NCI-H2227 treated with DMSO at 0.1 percent for 48 hours (cell line): Measurements from ENCODE around the gene IFITM1.
"Not testable (repeated sequence)": the region's sequence is repeated elsewhere in the genome, so short reads cannot be mapped to it uniquely, and the experiment has no call there.

Source experiments
- DNase-seq: peaks from one replicate; lab custom pipeline; 2025; lab: John Stamatoyannopoulos, UW

IFITM1 gene

DNA sequence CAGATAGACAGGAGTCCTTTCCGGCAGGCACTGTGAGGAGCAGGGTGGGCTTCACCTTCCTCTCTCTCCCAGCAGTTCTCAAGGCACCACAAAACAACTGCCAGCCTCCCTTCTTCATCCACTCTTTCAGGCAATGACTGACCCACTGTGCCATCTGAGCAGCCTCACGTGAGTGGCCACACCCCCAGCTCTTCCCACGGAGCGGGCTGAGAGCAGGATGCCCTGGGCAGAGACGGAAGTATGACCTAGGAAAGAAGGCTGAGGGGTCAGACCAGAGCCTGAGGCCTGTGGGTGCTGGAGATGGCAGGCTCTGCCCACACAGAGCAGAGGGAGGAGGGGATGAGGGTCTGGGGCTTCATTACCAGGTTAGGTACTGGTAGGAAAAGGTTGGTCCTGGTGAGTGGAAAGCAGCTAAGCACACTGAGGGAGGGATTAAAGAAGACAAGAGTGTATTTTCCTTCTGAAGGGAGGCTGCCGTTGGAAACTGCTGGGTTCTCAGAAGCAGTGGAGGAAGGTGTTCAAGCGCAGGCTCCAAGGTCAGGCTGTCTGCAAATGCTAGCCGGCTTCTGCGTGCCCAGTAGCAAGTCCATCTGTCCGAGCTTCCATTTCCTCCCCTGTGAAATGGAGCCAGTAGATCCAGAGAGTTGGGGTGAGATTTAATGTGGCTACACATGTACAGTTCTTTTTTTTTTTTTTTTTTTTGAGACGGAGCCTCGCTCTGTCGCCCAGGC is 31.0 kb upstream of the IFITM1 start:
- DNase-seq = no peak

DNA sequence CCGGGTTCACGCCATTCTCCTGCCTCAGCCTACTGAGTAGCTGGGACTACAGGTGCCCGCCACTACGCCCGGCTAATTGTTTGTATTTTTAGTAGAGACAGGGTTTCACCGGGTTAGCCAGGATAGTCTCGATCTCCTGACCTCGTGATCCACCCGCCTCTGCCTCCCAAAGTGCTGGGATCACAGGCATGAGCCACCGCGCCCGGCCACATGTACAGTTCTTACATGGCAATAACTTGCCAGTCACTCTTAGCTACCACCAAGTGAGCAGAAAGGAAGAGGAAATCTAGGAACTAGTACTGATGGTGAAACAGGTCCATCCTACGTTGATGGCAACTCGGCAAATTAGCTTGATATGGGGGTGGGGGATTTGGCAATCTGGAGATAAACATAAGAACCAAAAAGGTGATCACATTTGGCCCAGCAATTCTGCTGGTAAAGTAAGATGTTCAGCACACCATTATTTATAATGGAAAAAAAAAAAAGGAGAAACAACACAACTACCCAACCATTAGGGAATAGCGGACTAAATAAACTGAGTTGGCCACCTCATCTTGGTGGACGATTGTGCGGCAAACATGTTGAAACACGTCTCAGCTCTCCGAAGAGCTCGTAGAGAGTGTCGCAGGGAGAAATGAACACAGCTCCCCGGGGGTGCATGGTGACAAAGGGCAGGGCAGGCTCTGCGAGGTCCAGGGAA is 30.3 kb upstream of the IFITM1 start:
- DNase-seq = no peak

DNA sequence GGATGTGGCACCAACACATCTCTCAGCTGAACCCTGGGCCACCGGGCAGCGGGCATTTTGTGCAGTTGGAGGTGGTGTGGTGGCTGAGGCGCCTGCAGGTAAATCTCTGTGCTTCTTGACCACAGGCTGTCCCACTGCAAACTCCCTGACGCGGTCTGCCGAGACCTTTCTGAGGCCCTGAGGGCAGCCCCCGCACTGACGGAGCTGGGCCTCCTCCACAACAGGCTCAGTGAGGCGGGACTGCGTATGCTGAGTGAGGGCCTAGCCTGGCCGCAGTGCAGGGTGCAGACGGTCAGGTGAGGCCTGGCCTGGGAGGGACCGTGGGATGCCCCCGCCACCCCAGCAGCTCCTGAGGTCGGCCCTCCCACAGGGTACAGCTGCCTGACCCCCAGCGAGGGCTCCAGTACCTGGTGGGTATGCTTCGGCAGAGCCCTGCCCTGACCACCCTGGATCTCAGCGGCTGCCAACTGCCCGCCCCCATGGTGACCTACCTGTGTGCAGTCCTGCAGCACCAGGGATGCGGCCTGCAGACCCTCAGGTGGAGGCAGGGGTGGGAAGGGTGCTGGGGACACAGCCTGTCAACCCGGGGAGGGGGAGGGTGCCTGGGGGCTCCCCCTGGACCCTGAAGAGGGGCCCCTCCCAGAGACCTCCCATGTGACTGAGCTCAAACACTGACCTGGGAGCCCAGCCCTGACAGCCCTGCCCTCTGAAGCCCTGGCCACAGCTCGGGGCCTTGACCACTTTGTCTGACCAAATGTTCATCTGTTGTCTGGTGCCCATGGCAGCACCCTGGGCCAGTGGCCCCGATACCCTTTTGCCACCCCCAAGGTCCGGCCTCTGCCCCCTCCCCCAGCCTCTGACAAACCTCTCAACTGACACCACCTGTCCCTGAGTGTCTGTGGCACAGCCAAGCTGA is 29.5 kb upstream of the IFITM1 start:
- DNase-seq = no peak

DNA sequence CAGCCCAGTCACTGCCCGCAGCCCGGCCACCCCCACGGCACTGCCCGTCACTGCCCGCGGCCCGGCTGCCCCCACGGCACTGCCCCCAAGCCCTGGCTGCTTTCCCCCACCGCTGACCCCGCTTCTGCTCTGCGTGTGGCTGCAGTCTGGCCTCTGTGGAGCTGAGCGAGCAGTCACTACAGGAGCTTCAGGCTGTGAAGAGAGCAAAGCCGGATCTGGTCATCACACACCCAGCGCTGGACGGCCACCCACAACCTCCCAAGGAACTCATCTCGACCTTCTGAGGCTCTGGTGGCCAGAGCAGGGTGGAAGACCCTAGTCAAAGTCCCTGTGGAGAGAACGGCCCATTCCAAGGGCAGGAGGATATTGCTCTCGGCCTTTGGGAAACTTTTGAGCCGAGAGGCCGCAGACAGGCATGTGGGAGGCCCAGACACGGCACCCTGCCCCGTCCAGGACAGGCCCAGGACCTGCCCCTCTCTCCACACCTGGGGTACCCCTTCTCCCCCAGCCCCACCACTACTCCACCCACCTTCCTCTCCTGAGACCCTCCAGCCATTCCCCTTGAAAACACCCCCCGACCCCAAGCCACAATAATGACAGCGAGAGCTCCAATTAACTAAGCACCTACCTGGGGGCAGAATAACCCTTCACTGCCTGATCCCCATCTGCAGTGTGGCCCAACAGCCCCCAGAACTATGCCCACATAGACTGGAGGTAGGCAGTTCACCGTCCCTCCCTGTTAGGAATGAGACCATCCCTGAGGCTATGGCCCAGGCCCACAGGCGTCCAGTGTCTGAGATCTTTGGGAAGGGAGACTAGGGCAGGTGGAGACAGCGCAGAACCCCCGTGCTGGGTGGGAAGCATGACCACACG is 28.6 kb upstream of the IFITM1 start:
- no peak for DNase-seq

DNA sequence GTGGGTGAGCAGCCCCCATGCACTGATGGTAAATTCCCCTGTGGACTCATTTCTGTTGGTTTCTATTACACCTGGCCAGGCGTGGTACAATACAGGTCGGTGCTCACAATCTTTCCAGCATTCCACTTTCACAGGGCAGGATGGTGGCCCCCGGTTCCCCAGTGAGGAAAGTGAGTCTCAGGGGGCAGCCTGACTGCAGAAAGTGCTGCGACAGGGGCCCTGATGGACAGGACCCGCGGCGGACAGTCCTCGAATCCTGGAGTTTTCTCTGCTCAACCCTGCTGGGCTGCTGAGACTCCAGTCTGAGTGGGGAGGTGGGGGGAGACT is 28.0 kb upstream of the IFITM1 start:
- no peak for DNase-seq

DNA sequence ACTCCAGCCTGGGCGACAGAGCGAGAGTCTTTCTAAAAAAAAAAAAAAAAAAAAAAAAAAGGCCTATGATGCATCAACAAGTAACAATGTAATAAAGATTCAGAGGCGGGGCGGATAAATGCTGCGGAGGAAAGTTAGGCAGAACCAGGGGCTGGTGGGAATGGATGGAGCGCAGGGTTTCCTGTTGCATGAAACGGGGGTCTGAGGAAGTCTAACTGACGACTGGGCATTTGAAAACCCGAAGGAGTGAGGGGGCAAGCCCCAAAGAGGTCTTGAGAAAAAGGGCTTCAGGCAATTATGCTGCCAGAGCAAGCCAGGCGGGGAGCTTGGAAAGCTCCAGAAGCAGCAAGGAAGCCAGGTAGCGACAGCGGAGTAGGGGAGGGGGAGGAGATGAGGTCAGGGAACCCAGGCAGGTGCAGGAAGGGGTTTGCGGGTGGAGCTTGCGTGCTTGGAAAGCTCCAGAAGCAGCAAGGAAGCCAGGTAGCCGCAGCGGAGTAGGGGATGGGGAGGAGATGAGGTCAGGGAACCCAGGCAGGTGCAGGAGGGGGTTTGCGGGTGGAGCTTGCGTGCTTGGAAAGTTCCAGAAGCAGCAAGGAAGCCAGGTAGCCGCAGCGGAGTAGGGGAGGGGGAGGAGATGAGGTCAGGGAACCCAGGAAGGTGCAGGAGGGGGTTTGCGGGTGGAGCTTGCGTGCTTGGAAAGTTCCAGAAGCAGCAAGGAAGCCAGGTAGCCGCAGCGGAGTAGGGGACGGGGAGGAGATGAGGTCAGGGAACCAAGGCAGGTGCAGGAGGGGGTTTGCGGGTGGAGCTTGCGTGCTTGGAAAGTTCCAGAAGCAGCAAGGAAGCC is 26.6 kb upstream of the IFITM1 start:
- DNase-seq = not testable (repeated sequence)

DNA sequence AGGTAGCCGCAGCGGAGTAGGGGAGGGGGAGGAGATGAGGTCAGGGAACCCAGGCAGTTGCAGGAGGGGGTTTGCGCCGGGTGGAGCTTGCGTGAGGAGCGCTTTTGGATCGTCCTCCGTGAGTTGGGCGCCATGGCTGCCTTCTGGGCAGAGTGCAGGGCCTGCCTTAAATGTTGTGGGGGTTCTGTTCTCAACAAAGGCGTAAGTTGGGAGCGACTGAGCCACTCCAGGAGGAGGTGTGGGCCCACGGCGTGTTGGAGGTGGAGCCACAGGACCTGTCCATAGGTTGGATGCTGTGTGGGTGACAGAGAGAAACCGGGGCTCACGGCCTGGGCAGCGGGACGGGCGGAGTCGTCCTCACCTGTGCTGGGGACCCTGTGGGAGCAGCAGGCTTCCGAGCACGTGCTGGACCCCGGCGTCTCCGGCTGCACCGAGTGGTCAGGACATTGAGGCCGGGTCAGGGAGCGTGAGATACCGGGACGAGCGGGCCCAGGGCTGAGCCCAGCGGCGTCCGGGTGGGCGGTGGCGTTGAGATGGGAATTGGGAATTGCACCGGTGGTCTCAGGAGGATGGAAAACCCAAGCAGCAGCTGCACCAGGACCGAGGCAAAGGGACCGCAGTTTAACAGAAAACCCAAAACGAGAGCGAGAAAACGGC is 25.9 kb upstream of the IFITM1 start:
- no peak for DNase-seq

DNA sequence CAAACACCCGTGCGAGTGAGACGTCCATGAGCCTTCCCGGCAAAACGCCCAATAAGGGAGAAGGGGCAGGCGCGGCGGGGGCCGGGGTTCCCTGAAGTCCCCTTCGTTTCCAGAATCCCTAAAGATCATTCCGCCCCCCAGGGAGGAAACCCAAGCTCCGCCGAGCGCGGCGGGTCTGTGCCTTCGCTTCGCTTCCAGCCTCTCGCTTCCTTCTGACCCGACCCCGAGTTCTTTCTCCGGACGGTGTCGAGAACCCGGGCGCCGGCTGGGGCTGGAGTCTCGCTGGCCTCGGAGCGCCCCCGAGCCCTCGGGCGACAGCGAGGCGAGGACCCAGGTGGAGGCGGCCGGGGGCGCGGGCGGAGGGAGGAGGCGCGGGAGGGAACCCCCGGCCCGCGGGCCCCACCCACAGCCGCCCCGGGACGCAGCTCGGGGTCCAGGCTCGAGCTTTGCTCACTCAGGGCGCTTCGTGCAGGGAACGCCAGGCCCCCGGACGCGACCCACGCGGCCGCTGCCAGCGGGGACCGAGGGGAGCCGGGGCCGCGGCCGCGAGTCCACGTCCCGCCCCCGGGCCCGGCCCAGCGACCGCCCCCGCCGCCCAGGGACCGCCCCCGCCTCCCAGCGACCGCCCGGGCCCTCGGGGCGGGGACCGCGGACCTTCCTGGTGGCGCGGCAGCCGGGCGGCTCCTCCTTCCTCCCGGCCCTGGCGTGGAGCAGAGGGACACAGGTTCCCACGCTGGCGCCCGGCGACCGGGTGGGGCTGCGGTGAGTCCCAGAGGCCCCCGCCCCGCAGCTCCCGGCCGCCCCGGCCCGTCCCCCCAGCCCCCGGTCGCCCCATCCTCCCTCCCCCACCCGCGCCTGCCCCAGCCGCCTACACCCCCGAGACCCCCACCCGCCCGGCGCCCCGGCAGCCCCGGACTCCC is 25.1 kb upstream of the IFITM1 start, which contains the start of gene PGGHG:
TSS of gene PGGHG (plus strand) at position 649 of the 920 bp plus-strand sequence. CDS start 691 bp downstream, outside the sequence.
- no peak for DNase-seq

DNA sequence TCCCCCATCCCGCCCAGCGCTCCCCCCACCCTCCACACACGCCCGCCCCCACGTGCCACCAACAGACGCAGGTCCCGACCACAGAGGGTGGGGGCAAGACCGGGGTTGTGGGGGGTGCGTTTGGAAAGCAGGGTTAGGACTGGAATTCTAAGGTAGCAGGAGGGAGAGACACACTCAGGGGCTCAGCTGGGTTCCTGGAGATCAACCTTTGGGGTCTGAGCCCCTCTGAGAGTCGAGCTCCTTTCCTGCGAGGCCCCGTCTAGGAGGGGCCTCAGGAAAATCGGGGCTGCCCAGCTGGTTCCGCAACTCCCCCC is 24.5 kb upstream of the IFITM1 start:
- no peak for DNase-seq

DNA sequence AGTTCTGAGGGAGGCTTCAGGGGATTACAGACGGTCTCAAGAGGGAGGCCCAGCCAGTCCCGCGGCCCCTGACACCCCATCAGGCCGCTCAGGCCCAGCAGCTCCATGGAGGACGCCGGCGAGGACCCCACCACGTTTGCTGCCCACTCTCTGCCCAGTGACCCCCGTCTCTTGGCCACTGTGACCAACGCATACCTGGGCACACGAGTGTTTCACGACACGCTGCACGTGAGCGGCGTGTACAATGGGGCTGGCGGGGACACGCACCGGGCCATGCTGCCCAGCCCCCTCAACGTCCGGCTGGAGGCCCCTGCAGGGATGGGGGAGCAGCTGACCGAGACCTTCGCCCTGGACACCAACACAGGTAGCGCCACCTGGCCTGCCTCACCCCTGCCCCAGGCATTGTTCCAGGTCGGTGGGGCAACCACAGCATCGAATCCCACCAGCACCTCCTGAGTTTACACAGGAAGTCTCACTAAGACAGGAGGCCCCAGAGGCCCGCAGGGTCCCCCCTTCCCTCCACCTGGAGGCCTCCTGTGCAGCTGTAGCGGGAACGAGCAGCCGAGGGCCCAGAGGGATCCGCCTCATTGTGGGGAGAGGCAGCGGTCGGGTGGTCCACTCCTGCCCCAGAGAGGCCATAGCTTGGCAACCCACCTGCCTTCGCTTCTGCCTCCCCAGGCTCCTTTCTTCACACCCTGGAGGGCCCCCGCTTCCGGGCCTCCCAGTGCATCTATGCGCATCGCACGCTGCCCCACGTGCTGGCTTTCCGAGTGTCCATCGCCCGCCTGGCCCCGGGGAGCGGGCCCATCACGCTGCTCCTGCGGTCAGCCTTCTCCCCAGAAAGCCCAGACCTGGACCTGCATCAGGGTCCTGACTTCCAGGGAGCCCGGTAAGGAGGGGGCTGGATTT is 23.9 kb upstream of the IFITM1 start:
- no peak for DNase-seq

DNA sequence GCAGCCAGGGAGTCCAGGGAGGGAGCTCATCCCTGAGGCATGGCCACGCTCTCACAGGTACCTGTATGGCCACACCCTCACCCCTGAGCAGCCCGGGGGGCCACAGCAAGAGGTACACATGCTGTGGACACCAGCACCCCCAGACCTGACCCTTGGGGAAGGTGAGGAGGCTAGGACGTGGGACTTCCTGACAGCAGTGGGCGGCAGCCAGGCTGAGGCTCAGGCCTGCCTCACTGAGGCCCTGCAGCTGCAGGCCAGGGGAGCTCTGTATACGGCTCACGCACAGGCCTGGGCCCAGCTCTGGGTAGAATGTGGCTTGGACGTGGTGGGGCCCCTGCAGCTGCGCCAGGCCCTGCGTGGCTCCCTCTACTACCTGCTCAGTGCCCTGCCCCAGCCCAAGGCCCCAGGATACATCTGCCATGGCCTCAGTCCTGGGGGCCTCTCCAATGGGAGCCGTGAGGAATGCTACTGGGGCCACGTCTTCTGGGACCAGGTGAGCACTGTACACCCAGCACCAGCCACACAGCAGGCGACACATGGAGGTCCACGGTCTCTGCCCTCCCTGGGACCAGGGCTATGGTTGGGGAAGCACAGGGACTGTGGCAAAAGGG is 23.1 kb upstream of the IFITM1 start:
- no peak for DNase-seq

DNA sequence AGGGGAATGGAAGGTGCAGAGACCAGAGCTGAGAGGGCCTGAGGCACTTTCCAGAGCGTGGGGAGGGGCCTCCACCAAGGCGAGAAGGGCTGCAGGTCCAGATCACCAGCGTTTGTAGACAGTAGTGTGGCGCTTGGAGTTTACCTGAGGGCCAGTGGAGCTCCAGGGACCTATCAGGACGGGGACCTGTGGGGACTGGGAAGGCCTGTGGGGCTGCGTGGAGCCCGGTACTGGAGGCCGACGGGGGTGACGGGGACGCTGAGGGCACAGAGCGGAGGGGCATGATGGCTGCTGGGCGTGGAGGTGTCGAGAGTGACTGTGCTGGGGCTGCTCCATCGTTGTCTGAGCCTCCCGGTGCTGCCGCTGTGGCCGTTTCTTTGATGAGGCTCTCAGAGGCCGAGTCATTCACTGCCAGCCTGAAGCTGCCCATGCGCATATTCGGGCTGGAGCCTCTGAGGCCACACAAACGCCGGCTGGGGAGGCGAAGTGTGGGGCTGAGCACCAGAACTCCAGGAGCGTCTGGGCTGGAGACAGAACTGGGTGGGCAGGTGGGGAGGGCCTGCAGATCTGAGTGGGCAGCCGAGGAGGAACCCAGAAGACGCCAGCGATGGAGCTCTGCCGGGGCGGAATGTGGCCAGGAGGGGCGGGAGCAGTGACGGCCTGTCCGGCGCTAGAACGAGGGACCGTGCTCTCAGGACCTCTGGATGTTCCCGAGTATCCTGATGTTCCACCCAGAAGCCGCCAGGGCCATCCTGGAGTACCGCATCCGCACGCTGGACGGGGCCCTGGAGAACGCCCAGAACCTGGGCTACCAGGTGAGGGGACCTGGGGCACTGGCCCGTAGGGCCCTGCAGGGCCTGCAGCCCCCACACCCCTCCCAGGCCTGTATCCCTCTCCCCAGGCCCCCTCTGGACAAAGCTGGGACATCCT is 22.3 kb upstream of the IFITM1 start:
- DNase-seq = no peak

DNA sequence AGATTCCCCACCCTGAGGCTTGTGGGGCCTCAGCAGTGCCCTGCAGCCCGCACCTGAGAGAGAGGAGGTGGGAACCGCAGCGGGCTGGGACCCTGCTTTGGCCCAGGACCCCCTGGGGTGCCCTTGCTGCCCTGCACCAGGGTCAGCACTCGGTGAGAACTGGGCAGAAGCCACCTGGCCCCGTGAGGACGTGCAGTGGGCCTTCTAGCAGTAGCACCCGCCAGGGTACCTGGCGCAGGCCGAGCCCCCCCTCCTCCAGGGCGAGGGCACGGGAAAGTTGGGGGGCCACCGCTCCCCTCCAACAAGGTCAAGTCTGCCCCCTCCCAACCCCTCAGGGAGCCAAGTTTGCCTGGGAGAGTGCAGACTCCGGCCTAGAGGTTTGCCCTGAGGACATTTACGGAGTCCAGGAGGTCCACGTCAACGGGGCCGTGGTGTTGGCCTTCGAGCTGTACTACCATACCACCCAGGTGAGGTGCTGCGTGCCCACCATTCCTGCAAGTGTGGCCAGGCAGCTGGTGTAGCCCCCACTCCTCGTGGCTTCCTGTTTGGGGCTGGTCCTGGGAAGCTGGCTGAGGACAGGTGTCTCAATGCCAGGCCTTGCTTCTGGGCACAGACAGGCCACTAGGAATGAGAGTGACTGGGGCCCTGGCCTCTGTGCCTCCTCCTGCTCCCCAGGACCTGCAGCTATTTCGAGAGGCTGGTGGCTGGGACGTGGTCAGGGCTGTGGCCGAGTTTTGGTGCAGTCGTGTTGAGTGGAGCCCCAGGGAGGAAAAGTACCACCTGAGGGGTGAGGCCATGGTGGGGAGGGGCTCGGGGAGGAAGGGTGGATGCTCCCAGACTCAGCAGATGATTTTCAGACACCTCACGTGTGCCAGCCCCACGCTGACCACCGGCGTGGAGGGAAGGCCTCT is 21.4 kb upstream of the IFITM1 start:
- no peak for DNase-seq

DNA sequence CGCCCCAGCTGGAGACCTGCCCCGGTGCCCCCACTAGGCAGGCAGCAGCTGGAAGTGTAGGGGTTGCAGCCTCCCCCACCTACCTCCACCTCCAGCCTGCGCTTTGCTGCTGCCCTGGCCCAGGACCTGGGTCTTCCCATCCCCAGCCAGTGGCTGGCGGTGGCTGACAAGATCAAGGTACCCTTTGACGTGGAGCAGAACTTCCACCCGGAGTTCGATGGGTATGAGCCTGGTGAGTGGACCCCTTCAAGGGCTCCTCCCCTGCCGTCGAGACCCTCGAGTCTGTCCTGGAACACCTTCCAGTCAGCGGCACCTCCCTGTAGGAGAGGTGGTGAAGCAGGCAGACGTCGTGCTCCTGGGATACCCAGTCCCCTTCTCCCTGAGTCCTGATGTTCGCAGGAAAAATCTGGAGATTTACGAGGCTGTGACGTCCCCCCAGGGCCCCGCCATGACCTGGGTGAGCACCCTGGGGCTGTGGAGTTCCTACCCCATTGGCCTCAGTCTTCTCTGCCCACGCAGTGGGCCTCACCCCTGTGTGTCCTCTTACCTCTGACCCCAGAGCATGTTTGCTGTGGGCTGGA is 20.5 kb upstream of the IFITM1 start:
- no peak for DNase-seq
